GM12891 (cell line): Measurements from ENCODE around the gene ZFHX3.

Experiments
- POLR2A ChIP-seq: IDR thresholded peaks from 2 replicates; pipeline ENCODE4 v1.6.1; 2011; ENCODE audit warnings: low read depth, low read length, control low read depth
- POLR2AphosphoS5 ChIP-seq: IDR thresholded peaks from 2 replicates; pipeline ENCODE4 v1.6.1; 2011; ENCODE audit warnings: low read depth, low read length, control low read depth

DNA sequence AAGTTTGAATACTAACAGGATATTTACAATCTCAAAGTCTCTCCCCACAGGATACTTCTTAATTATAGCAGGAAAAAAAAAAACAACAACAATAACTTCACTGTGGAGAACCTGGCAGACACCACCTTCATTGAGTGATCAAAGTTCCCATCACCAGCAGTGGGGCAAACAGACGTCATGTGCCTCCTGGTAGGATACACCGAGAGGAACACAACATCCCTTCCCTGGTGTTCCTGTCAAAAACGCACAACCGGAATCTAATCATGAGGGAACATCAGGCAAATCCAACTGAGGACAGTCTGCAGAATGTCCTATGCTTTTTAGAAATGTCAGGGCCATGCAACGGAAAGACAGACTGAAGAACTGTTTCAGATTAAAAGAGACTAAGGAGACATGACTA lies 80.0 kb downstream of the ZFHX3 start:
- TF ChIP-seq POLR2A (no peak), POLR2AphosphoS5 (no peak)
